GM12874 (cell line): Measurements from ENCODE around the gene SLC5A11.

Experiments
- CTCF ChIP-seq: IDR thresholded peaks from 2 replicates; pipeline ENCODE4 v1.5.1; 2011; ENCODE audit warnings: low read depth, mild to moderate bottlenecking, control low read depth, low read length, moderate library complexity; ENCODE audit not compliant: insufficient read depth

SLC5A11 gene

GRCh38 chr16:24845726-24846547 lies at the start of gene SLC5A11:
TSS of gene SLC5A11 (plus strand) at chr16:24845963. CDS start at chr16:24858644, 12,681 bp downstream.
- no peak for TF ChIP-seq CTCF

- peak; percentile 22; the same call in 1 of the 2 replicates for TF ChIP-seq CTCF
These were observed 45.2 kb upstream of the SLC5A11 start for GRCh38 chr16:24800586-24800985.

- TF ChIP-seq CTCF: no peak
These were observed 43.9 kb upstream of the SLC5A11 start for GRCh38 chr16:24801761-24802302.

GRCh38 chr16:24805484-24805883 lies 40.3 kb upstream of the SLC5A11 start:
- no peak for TF ChIP-seq CTCF

GRCh38 chr16:24807301-24807700 lies 38.5 kb upstream of the SLC5A11 start:
- TF ChIP-seq CTCF: no peak

- no peak for TF ChIP-seq CTCF
These were observed 34.6 kb upstream of the SLC5A11 start for GRCh38 chr16:24810951-24811843.

- no peak for TF ChIP-seq CTCF
These were observed 30.7 kb upstream of the SLC5A11 start for GRCh38 chr16:24815021-24815420.
